HG03378 (cell line): ENCODE results near the gene COPS4.
A peak's percentile ranks its signal among the peaks of the same experiment; 100 is the strongest.
"Not testable (repeated sequence)": the region's sequence is repeated elsewhere in the genome, so short reads cannot be mapped to it uniquely, and the experiment has no call there.

ENCODE experiments used
- ATAC-seq: cut with Tn5 transposase; IDR thresholded peaks from one replicate; pipeline ENCODE4 v1.9.1; 2021; ENCODE audit warnings: mild to moderate bottlenecking, moderate library complexity; ENCODE audit not compliant: unreplicated experiment

COPS4 gene

GRCh38 chr4:83034630-83035494 is at the start of gene COPS4:
Gene COPS4 (plus strand): TSS chr4:83035183. CDS start chr4:83035225, 42 bp downstream.
- ATAC-seq: peak; percentile 99

GRCh38 chr4:82987519-82987918 is 47.5 kb upstream of the COPS4 start:
- ATAC-seq: not testable (repeated sequence)

- no peak for ATAC-seq
Observed at GRCh38 chr4:82988323-82988832, 46.6 kb upstream of the COPS4 start.

- ATAC-seq: peak; percentile 95
Observed at GRCh38 chr4:82989575-82990429, 45.2 kb upstream of the COPS4 start.

GRCh38 chr4:82994834-82995233 is 40.1 kb upstream of the COPS4 start:
- ATAC-seq: no peak

- ATAC-seq: no peak
Observed at GRCh38 chr4:82998898-82999297, 36.1 kb upstream of the COPS4 start.

GRCh38 chr4:83002329-83002728 is 32.7 kb upstream of the COPS4 start:
- no peak for ATAC-seq

GRCh38 chr4:83003044-83003791 is 31.8 kb upstream of the COPS4 start:
- ATAC-seq: not testable (repeated sequence)

GRCh38 chr4:83009529-83009928 is 25.5 kb upstream of the COPS4 start:
- ATAC-seq: no peak

GRCh38 chr4:83010111-83010521 is 24.9 kb upstream of the COPS4 start:
- no peak for ATAC-seq

- ATAC-seq: peak; percentile 32
Observed at GRCh38 chr4:83010522-83011318, 24.3 kb upstream of the COPS4 start, which contains the start of gene LIN54. Gene LIN54 (minus strand): TSS chr4:83010823. CDS start chr4:82984844, 25,979 bp downstream.

- ATAC-seq: no peak
Observed at GRCh38 chr4:83011689-83012199, 23.2 kb upstream of the COPS4 start.

GRCh38 chr4:83012200-83012686 is 22.7 kb upstream of the COPS4 start:
- ATAC-seq: peak; percentile 15

GRCh38 chr4:83012687-83013419 is 22.1 kb upstream of the COPS4 start:
- ATAC-seq: peak; percentile 77

- no peak for ATAC-seq
Observed at GRCh38 chr4:83013420-83013867, 21.5 kb upstream of the COPS4 start.

GRCh38 chr4:83013902-83014301 is 21.1 kb upstream of the COPS4 start:
- ATAC-seq: no peak

GRCh38 chr4:83019794-83020494 is 15.0 kb upstream of the COPS4 start:
- peak; percentile 73 for ATAC-seq
